Stomach (tissue), 9 donors: Measurements from ENCODE around the gene IGSF8. TPM values are rescaled to one million over a fixed set of nuclear protein-coding genes. Genes with fewer than 3 reads are reported as not detected.

Source experiments
- DNase-seq, 2 donors: peaks; one replicate each; pipeline versions ENCODE4 v3.0.0 to v3.0.0-alpha.2; 2013 to 2019
- H3K27ac ChIP-seq, 5 donors: fragments of 200-600 bp in 4 of 5; sonication (generic) in 4 of 5; one replicate each; pipeline ENCODE4 v1.5.1; 2013 to 2019; ENCODE audit warnings: mild to moderate bottlenecking in 1 of 5, moderate library complexity in 1 of 5
- H3K27me3 ChIP-seq, 3 donors: fragments of 200-600 bp; sonication (generic); one replicate each; pipeline ENCODE4 v1.5.1; 2017 to 2019; ENCODE audit warnings: mixed run types in 1 of 3
- H3K36me3 ChIP-seq, 4 donors: fragments of 200-600 bp; sonication (generic); 1 replicate in 3 of 4; 2 replicates in 1 of 4; pipeline ENCODE4 v1.5.1; 2016 to 2019
- H3K4me1 ChIP-seq, 4 donors: fragments of 200-600 bp; sonication (generic); one replicate each; pipeline ENCODE4 v1.5.1; 2016 to 2019
- H3K4me3 ChIP-seq, 4 donors: fragments of 200-600 bp; sonication (generic) in 3 of 4; one replicate each; pipeline ENCODE4 v1.5.1; 2016 to 2019; ENCODE audit warnings: mild to moderate bottlenecking in 1 of 4
- H3K9me3 ChIP-seq, 4 donors: fragments of 200-600 bp; sonication (generic); one replicate each; pipeline ENCODE4 v1.5.1; 2016 to 2019
- EP300 ChIP-seq: sonication (generic); formaldehyde crosslinking; IDR thresholded peaks from one replicate; pipeline ENCODE4 v1.6.1; 2017; ENCODE audit warnings: antibody characterized with exemption
- POLR2A ChIP-seq, 4 donors: fragments of 450-650 bp; IDR thresholded peaks; one replicate each; pipeline ENCODE4 v1.6.1; 2016; ENCODE audit warnings: antibody characterized with exemption in 4 of 4, control low read depth in 2 of 4, mild to moderate bottlenecking in 1 of 4, moderate library complexity in 1 of 4
- POLR2AphosphoS5 ChIP-seq, 3 donors: sonication (generic); formaldehyde crosslinking; IDR thresholded peaks; one replicate each; pipeline ENCODE4 v1.6.1; 2016; ENCODE audit warnings: antibody characterized with exemption in 3 of 3
- WGBS, 5 donors: extraction: QIAGEN DNeasy Blood & Tissue Kit in 3 of 5; methylation state at CpG; one replicate each; pipeline versions ENCODE4 v1.1.5 to v1.1.7; 2013 to 2018; 5-methylcytosine and 5-hydroxymethylcytosine counted together
- intact Hi-C: fragments of 100-400 bp; cut with DNase I; formaldehyde crosslinking; loops from one replicate; pipeline ENCODE4 v1.15.1; 2023; ENCODE audit warnings: low total_unique reads
- polyA plus RNA-seq, 3 donors: library from polyadenylated mRNA; stranded (reverse); fragments of 200-250 nt; gene quantifications; one replicate each; pipeline ENCODE4 v1.2.3, GENCODE V29; 2013
- total RNA-seq, 5 donors: library from RNA; depleted of rRNA; stranded (reverse); fragments of >200 nt; gene quantifications; one replicate each; pipeline versions ENCODE4 v1.1.0 to v1.2.3, GENCODE V29; 2014 to 2016
- TF ChIP-seq, protein P1 (sequence below), 7 experiments: fragments of 450-650 bp in 4 of 7; fragments of 200-600 bp in 3 of 7; sonication (generic) in 3 of 7; IDR thresholded peaks; one replicate each; pipeline ENCODE4 v1.5.1; 2016 to 2019; ENCODE audit warnings: antibody characterized with exemption in 7 of 7, control low read depth in 2 of 7, mild to moderate bottlenecking in 1 of 7
- donor health status: healthy with polysubstance abuse.
- donor health status: Bipolar disorder and iron deficiency.
- donor health status: healthy.

IGSF8 gene
- total and polyA plus RNA-seq, 8 donors = 4.7 to 65.2 (median 14.8) TPM

DNA sequence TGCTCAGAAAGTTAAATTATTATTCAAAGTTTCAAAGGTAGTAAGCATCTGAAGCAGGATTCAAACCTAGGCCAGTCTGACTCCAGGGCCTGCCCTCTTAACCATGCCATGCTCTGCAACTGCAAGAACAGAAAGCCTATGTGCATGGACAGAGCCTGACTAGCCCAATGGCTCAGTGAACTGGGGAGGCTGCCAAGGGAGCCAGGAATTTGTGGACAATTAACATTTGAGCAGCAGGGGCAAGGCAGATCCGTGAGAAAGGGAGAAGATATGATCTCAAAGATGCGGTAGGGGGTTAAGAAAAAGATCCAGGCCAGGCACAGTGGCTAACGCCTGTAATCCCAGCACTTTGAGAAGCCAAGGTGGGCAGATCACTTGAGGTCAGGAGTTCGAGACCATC, 46.5 kb upstream of the IGSF8 start:
- intact Hi-C loops = no loop called here
- no peaks in the 10 kb centered on the region for H3K4me1 ChIP-seq
- H3K27ac ChIP-seq = no peak overlapping the region
- 54 to 73% (median 72%) methylated on average over 4 of the region's 4 CpGs for WGBS, 5 donors
- peaks cover 0 to 5% (median 0%) of the 10 kb centered on the region in 3 donors for H3K27me3 ChIP-seq
- H3K4me3 ChIP-seq = no peak overlapping the region
- DNase-seq = no peak
- no peaks in the 10 kb centered on the region for H3K9me3 ChIP-seq
- TF ChIP-seq, protein P1, sequence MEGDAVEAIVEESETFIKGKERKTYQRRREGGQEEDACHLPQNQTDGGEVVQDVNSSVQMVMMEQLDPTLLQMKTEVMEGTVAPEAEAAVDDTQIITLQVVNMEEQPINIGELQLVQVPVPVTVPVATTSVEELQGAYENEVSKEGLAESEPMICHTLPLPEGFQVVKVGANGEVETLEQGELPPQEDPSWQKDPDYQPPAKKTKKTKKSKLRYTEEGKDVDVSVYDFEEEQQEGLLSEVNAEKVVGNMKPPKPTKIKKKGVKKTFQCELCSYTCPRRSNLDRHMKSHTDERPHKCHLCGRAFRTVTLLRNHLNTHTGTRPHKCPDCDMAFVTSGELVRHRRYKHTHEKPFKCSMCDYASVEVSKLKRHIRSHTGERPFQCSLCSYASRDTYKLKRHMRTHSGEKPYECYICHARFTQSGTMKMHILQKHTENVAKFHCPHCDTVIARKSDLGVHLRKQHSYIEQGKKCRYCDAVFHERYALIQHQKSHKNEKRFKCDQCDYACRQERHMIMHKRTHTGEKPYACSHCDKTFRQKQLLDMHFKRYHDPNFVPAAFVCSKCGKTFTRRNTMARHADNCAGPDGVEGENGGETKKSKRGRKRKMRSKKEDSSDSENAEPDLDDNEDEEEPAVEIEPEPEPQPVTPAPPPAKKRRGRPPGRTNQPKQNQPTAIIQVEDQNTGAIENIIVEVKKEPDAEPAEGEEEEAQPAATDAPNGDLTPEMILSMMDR (IDR thresholded peaks at IDR 0.05) = no peak
- TF ChIP-seq POLR2AphosphoS5 (IDR thresholded peaks at IDR 0.05) (no peak), EP300 (no peak), POLR2A (IDR thresholded peaks at IDR 0.05) (no peak)
- no peaks in the 10 kb centered on the region for H3K36me3 ChIP-seq

DNA sequence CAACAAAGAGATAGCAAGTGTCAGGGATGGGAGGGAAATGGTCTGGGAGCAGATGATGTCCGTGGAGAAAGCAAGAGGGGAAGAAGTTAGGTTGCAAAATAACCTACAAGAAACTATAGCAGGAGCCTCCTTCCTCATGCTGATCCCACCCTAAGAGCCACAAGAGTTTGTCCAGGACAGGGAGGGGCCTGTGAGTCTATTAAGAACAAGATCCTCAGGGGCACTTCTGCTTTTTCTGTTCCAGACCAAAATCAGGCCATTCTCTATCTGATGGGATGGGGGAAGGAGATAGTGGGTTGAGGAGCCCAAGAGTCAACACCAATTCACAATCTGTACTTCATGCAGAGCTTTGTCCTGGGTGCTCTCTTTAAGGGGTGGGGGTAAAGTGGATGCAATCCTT, 45.3 kb upstream of the IGSF8 start:
- no peak overlapping the region for H3K4me3 ChIP-seq
- no peak overlapping the region for H3K27ac ChIP-seq
- WGBS, 5 donors = 29 to 50% (median 33%) methylated on average over 1 of the region's 1 CpG
- H3K36me3 ChIP-seq = peaks cover 0 to 4% (median 0%) of the 10 kb centered on the region in 4 donors
- DNase-seq = no peak
- H3K27me3 ChIP-seq = peaks cover 0 to 5% (median 0%) of the 10 kb centered on the region in 3 donors
- no peaks in the 10 kb centered on the region for H3K9me3 ChIP-seq
- no peaks in the 10 kb centered on the region for H3K4me1 ChIP-seq
- TF ChIP-seq POLR2AphosphoS5 (IDR thresholded peaks at IDR 0.05) (no peak), EP300 (no peak), POLR2A (IDR thresholded peaks at IDR 0.05) (no peak)
- TF ChIP-seq, protein P1 (IDR thresholded peaks at IDR 0.05) = no peak
- intact Hi-C loops = no loop called here

DNA sequence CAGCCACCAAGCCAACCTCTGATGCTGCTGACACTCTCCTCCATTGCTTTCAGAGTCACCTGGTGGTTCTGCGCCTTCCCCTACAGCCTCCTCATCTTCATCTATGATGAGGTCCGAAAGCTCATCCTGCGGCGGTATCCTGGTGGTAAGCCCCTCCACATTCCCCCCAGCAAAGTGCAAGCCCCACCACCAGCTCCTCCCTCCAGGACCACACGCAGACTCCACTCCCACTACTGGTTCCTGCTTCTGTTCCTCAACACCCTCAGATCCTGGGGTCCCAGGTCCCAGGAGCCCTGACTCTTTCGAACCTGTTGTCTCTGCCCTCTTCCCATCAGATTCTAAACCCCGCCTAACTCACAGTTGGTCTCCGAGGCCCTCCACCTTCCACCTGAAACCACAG, 41.4 kb upstream of the IGSF8 start:
- no peak overlapping the region for H3K4me3 ChIP-seq
- peaks cover 0 to 23% (median 9%) of the 10 kb centered on the region in 4 donors for H3K36me3 ChIP-seq
- TF ChIP-seq POLR2A (IDR thresholded peaks at IDR 0.05) = no peak
- no peak for TF ChIP-seq EP300
- TF ChIP-seq, protein P1 (IDR thresholded peaks at IDR 0.05) = no peak
- TF ChIP-seq POLR2AphosphoS5 (IDR thresholded peaks at IDR 0.05) = no peak
- no peak for DNase-seq
- 90 to 96% (median 92%) methylated on average over 8 of the region's 8 CpGs for WGBS, 5 donors
- H3K27me3 ChIP-seq = peaks cover 0 to 5% (median 0%) of the 10 kb centered on the region in 3 donors
- intact Hi-C loops = no loop called here
- H3K9me3 ChIP-seq = no peaks in the 10 kb centered on the region
- H3K27ac ChIP-seq = no peak overlapping the region
- no peaks in the 10 kb centered on the region for H3K4me1 ChIP-seq

DNA sequence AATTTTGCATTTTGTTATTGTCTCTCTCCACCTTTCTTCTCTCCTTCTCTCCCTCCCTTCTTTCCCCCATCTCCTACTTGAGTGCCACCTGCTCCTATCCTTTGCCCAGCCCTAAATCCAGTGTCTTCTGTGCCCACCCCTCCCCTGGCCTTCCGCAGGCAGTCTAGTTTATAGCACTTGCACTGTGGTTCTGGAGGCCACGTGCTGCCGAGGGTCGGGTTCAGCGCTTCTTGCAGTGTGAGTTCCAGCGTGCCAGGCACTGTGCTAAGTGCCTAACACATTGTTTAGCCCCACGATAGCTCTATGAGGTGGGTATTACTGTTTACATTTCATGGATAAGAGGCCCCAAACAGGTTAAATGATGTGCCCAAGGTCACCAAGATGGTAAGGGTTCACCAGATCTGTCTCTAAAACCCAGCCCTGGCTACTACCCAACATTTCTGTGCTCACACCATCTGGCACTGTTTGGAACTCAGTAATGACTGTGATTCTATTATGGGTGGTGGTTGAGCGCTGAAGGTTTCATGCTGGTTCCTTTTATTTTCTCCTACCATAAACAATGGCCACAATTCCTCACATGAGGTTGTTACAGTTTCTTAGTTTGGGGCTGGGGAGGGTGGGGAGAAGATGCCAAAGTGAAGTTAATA, 38.9 kb upstream of the IGSF8 start:
- Histone ChIP-seq H3K9me3 (no peaks in the 10 kb centered on the region), H3K36me3 (peaks cover 0 to 29% (median 9%) of the 10 kb centered on the region in 4 donors), H3K27ac (no peak overlapping the region), H3K4me3 (no peak overlapping the region), H3K4me1 (peaks cover 0 to 5% (median 1%) of the 10 kb centered on the region in 4 donors), H3K27me3 (peaks cover 0 to 5% (median 0%) of the 10 kb centered on the region in 3 donors)
- no peak for DNase-seq
- TF ChIP-seq POLR2A (IDR thresholded peaks at IDR 0.05) (no peak), POLR2AphosphoS5 (IDR thresholded peaks at IDR 0.05) (no peak), EP300 (no peak)
- TF ChIP-seq, protein P1 (IDR thresholded peaks at IDR 0.05) = no peak
- intact Hi-C loops = no loop called here
- 78 to 91% (median 86%) methylated on average over 8 of the region's 8 CpGs for whole genome bisulfite sequencing, 5 donors
